ENCODE data around the gene RORC.

DNA sequence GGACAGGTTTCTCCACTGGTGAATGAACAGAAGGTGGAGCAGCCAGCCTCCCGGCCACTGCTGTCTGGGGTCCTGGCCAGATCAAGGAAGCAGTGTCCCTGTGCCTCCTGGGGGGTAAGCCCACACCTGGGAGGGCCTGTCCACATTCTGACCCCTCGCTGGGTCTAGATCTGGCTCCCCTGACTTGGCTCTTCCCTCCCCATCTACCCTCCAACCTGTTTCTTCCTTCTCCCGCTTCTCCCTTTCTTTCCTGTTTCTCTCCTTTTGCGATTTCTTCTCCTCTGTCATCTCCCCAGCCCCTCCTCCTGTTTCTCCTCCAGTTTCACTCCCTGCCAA, 378 bp downstream of the RORC start:
- TF ChIP-seq, protein P1, sequence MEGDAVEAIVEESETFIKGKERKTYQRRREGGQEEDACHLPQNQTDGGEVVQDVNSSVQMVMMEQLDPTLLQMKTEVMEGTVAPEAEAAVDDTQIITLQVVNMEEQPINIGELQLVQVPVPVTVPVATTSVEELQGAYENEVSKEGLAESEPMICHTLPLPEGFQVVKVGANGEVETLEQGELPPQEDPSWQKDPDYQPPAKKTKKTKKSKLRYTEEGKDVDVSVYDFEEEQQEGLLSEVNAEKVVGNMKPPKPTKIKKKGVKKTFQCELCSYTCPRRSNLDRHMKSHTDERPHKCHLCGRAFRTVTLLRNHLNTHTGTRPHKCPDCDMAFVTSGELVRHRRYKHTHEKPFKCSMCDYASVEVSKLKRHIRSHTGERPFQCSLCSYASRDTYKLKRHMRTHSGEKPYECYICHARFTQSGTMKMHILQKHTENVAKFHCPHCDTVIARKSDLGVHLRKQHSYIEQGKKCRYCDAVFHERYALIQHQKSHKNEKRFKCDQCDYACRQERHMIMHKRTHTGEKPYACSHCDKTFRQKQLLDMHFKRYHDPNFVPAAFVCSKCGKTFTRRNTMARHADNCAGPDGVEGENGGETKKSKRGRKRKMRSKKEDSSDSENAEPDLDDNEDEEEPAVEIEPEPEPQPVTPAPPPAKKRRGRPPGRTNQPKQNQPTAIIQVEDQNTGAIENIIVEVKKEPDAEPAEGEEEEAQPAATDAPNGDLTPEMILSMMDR (IDR thresholded peaks at IDR 0.05), result no peak
- TF ChIP-seq POLR2A (IDR thresholded peaks at IDR 0.05), result no peak
